HG03060 (cell line): Measurements from ENCODE around the gene TCF25.
"Not testable (repeated sequence)": the region's sequence is repeated elsewhere in the genome, so short reads cannot be mapped to it uniquely, and the experiment has no call there.

ENCODE experiments used
- ATAC-seq: cut with Tn5 transposase; IDR thresholded peaks from one replicate; pipeline ENCODE4 v1.9.1; 2021; ENCODE audit warnings: low read depth, moderate number of reproducible peaks; ENCODE audit not compliant: unreplicated experiment

The TCF25 gene

GRCh38 chr16:89918453-89919347, 45.3 kb downstream of the TCF25 start, which contains the start of gene MC1R:
TSS of gene MC1R (plus strand) at chr16:89918862. CDS start at chr16:89919259, 397 bp downstream.
- ATAC-seq: no peak

DNA sequence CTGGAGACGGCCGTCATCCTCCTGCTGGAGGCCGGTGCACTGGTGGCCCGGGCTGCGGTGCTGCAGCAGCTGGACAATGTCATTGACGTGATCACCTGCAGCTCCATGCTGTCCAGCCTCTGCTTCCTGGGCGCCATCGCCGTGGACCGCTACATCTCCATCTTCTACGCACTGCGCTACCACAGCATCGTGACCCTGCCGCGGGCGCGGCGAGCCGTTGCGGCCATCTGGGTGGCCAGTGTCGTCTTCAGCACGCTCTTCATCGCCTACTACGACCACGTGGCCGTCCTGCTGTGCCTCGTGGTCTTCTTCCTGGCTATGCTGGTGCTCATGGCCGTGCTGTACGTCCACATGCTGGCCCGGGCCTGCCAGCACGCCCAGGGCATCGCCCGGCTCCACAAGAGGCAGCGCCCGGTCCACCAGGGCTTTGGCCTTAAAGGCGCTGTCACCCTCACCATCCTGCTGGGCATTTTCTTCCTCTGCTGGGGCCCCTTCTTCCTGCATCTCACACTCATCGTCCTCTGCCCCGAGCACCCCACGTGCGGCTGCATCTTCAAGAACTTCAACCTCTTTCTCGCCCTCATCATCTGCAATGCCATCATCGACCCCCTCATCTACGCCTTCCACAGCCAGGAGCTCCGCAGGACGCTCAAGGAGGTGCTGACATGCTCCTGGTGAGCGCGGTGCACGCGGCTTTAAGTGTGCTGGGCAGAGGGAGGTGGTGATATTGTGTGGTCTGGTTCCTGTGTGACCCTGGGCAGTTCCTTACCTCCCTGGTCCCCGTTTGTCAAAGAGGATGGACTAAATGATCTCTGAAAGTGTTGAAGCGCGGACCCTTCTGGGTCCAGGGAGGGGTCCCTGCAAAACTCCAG, 46.4 kb downstream of the TCF25 start:
- no peak for ATAC-seq

DNA sequence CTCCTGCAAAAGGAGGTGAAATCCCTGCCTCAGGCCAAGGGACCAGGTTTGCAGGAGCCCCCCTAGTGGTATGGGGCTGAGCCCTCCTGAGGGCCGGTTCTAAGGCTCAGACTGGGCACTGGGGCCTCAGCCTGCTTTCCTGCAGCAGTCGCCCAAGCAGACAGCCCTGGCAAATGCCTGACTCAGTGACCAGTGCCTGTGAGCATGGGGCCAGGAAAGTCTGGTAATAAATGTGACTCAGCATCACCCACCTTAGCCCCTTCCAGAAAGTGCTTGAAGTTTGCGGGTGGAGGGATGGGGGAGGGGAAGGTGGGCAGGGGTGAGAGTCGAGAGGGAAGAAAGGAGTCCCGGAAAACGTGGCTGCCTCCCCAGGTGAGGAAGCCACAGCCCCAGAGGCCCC, 47.3 kb downstream of the TCF25 start:
- no peak for ATAC-seq

GRCh38 chr16:89921131-89921701, 47.8 kb downstream of the TCF25 start:
- ATAC-seq: no peak

DNA sequence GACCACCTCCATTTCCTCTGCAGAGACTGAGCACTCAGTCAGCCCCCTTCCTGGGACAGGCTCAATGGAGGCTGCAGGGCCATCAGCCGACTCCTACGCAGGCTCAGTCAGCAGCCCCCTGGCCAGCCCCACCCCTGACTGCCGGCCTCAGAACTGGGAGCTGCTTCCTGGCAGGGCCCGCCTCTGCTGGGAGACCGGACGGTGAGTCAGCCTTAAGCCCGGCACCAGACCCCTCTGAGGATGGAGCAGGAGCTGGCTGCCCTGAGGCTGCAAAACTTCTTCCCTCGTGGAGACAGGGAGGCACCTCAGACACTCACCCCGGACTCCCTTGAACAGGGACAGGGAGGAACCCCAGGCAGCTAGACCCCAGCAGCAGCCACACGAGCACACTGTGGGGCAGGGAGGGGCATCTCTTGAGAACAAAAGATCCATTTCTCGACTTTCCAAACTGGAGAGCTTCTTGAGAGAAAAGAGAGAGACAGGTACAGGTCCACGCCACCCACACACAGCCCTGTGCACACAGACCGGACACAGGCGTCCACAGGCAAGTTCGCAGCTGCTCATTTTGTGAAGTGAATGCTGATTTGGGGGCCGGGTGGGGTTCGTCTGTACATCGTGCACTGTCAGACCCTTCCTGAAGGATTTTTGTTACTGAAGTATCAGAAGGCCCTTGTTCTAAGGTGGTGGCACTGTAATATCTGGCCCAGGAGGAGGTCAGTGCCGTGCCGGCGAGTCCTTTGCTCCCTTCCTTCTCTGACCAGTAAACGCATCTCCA, 48.5 kb downstream of the TCF25 start:
- no peak for ATAC-seq

DNA sequence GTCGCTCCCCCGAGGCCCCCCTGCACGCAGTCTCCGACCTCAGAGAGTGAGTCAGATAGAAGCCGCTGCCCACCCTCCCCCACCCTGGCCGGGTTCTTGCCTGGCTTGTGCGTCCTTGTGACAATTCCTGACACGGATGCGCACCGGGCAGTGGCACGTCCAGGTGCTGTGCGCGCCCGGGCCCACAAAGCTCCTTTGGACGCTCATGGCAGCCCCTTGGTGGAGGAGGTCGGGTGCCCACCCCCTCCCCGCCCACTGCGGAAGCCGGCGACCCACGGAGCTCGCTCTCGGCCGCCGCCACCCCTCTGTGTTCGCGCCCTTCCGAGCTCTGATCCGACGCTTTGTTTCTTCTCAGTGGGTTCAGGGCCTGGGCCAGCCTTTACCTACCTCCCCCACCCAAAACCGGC, 49.1 kb downstream of the TCF25 start:
- no peak for ATAC-seq

DNA sequence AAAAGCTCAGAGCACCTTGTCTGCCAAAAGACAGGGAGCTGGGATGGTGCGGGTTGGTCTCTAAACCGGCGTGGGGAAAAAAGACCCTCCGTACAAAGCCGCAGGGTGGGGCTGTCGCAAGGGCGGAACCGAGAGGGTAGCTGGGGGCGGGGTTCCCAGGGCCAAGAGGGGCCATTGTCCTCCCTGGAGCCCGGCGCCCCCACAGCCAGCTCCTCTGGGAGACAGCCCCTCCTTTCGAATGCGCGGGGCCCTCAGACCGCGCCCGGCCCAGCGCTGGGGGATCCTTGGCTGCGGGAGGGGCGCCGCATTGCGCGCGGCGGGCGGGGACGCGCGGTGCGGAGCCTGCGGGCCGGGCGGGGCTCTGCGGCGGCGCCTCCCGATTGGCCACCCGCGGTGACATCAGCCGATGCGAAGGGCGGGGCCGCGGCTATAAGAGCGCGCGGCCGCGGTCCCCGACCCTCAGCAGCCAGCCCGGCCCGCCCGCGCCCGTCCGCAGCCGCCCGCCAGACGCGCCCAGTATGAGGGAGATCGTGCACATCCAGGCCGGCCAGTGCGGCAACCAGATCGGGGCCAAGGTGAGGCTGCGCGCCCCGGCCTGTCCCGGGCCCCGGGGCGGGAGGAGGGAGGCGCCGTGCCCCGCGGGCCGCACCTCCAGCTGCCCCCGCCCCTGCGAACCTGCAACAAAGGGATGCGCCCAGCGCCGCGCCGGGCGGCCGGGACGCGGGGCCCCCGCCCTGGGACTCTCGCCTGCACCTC, 49.7 kb downstream of the TCF25 start, which contains the start of gene TUBB3:
TUBB3 (plus strand) TSS at position 459 of the 756 bp plus-strand sequence; CDS start at position 519, 60 bp downstream.
- no peak for ATAC-seq

- ATAC-seq: no peak
These were observed 50.4 kb downstream of the TCF25 start for GRCh38 chr16:89923640-89924296.

DNA sequence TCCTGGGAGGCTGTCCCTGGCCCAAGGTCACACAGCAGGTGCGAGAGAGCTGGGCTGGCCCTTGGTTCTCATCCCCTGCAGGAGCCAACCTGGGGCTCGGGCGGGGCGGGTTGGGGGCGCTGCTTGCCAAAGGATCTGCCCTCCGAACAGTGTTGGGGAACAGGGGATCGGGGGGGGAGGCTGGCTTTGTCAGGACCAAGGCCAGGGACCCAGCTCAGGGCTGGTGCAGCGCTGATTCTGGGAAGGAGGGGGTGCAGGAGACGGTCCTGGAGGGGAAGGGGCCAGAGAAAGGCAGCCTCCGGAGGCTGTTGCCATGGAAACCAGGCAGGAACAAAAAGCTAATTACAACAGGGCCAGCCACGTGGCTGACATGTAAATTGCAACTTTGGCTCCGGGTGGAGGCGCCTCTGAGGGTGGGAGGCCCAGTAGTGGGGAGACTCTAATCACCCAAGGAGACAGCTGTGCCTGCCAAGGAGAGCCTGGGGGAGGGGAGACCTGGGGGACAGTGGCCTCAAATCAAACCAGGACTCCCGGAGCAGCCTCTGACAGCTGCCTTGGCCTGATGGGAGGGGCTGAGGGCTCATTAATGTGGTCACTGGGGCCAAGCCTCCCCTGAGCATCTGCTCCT, 51.0 kb downstream of the TCF25 start:
- no peak for ATAC-seq

GRCh38 chr16:89924925-89925307, 51.5 kb downstream of the TCF25 start:
- no peak for ATAC-seq

DNA sequence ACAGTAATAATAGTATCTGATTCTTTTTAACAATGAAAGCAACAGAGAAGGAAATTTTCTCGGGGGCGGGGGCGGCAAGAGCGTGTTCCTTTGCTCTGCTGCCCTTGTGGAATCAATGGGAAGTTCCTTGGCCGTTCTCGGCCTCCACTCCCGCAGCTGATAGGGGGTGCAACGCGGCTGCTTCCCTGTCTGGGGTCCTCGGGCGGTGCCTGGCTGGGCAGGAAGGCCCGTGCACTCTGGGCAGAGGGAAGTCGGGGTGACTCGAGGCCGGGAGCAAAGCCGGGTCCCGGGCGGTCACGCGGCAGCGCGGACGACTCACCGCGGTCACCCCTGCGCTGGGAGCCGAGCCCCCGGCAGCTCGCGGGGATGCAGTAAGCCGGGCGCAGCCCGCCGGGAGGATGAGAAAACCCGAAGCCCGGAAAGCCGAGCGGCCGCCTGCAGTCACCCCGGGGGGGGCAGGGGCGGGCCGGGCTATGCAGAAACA, 52.2 kb downstream of the TCF25 start:
- no peak for ATAC-seq

- no peak for ATAC-seq
These were observed 58.0 kb downstream of the TCF25 start for GRCh38 chr16:89931305-89931896.

- ATAC-seq: no peak
These were observed 58.6 kb downstream of the TCF25 start for GRCh38 chr16:89931964-89932363.

DNA sequence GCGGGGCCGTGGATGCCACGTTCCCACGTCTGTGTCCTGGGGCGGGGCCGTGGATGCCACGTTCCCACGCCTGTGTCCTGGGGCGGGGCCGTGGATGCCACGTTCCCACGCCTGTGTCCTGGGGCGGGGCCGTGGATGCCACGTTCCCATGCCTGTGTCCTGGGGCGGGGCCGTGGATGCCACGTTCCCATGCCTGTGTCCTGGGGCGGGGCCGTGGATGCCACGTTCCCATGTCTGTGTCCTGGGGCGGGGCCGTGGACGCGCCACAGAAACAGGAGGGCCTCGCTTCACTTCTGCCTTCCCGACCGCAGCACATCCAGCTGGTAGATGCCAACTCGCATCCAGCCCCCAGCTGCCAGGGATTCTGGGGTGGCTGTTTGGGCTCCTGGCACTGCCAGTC, 60.6 kb downstream of the TCF25 start:
- not testable (repeated sequence) for ATAC-seq

DNA sequence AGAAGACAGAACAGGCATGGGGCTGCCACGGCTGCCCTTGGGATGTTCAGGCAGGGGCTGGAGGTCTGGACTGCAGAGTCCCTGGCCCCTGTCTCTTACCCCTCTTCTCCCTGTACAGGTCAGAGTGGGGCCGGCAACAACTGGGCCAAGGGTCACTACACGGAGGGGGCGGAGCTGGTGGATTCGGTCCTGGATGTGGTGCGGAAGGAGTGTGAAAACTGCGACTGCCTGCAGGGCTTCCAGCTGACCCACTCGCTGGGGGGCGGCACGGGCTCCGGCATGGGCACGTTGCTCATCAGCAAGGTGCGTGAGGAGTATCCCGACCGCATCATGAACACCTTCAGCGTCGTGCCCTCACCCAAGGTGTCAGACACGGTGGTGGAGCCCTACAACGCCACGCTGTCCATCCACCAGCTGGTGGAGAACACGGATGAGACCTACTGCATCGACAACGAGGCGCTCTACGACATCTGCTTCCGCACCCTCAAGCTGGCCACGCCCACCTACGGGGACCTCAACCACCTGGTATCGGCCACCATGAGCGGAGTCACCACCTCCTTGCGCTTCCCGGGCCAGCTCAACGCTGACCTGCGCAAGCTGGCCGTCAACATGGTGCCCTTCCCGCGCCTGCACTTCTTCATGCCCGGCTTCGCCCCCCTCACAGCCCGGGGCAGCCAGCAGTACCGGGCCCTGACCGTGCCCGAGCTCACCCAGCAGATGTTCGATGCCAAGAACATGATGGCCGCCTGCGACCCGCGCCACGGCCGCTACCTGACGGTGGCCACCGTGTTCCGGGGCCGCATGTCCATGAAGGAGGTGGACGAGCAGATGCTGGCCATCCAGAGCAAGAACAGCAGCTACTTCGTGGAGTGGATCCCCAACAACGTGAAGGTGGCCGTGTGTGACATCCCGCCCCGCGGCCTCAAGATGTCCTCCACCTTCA, 61.5 kb downstream of the TCF25 start:
- no peak for ATAC-seq

DNA sequence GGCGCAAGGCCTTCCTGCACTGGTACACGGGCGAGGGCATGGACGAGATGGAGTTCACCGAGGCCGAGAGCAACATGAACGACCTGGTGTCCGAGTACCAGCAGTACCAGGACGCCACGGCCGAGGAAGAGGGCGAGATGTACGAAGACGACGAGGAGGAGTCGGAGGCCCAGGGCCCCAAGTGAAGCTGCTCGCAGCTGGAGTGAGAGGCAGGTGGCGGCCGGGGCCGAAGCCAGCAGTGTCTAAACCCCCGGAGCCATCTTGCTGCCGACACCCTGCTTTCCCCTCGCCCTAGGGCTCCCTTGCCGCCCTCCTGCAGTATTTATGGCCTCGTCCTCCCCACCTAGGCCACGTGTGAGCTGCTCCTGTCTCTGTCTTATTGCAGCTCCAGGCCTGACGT, 62.2 kb downstream of the TCF25 start:
- not testable (repeated sequence) for ATAC-seq

- ATAC-seq: no peak
These were observed 62.6 kb downstream of the TCF25 start for GRCh38 chr16:89936034-89936433.
